ENCODE results near the gene SETSIP. TPM values are rescaled to one million over a fixed set of nuclear protein-coding genes. Genes with fewer than 3 reads are reported as not detected.

SETSIP gene
- total and polyA plus RNA-seq, 2 of the 8 experiments (the other 6 are each of a cell fraction or from before 2014, with no cell fraction given): 0.14 TPM; not detected in 1

DNA sequence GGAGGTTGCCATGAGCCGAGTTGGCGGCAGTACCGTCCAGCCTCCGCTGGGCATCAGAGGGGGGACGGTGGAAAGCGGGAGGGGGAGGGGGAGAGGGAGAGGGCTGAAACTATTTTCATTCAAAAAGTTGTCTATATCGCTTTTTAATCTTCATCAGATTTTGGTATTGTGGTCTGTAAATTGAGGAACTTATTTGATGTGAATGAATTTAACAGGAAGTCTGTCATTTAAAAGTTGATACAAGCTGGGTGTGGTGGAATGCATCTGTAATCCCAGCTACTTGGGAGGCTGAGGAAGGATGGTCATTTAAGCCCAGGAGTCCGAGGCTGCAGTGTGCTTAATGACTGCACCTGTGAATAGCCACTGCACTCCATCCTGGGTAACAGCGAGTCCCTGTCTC, 48.4 kb downstream of the SETSIP start (continued):
- TF ChIP-seq, protein P1, sequence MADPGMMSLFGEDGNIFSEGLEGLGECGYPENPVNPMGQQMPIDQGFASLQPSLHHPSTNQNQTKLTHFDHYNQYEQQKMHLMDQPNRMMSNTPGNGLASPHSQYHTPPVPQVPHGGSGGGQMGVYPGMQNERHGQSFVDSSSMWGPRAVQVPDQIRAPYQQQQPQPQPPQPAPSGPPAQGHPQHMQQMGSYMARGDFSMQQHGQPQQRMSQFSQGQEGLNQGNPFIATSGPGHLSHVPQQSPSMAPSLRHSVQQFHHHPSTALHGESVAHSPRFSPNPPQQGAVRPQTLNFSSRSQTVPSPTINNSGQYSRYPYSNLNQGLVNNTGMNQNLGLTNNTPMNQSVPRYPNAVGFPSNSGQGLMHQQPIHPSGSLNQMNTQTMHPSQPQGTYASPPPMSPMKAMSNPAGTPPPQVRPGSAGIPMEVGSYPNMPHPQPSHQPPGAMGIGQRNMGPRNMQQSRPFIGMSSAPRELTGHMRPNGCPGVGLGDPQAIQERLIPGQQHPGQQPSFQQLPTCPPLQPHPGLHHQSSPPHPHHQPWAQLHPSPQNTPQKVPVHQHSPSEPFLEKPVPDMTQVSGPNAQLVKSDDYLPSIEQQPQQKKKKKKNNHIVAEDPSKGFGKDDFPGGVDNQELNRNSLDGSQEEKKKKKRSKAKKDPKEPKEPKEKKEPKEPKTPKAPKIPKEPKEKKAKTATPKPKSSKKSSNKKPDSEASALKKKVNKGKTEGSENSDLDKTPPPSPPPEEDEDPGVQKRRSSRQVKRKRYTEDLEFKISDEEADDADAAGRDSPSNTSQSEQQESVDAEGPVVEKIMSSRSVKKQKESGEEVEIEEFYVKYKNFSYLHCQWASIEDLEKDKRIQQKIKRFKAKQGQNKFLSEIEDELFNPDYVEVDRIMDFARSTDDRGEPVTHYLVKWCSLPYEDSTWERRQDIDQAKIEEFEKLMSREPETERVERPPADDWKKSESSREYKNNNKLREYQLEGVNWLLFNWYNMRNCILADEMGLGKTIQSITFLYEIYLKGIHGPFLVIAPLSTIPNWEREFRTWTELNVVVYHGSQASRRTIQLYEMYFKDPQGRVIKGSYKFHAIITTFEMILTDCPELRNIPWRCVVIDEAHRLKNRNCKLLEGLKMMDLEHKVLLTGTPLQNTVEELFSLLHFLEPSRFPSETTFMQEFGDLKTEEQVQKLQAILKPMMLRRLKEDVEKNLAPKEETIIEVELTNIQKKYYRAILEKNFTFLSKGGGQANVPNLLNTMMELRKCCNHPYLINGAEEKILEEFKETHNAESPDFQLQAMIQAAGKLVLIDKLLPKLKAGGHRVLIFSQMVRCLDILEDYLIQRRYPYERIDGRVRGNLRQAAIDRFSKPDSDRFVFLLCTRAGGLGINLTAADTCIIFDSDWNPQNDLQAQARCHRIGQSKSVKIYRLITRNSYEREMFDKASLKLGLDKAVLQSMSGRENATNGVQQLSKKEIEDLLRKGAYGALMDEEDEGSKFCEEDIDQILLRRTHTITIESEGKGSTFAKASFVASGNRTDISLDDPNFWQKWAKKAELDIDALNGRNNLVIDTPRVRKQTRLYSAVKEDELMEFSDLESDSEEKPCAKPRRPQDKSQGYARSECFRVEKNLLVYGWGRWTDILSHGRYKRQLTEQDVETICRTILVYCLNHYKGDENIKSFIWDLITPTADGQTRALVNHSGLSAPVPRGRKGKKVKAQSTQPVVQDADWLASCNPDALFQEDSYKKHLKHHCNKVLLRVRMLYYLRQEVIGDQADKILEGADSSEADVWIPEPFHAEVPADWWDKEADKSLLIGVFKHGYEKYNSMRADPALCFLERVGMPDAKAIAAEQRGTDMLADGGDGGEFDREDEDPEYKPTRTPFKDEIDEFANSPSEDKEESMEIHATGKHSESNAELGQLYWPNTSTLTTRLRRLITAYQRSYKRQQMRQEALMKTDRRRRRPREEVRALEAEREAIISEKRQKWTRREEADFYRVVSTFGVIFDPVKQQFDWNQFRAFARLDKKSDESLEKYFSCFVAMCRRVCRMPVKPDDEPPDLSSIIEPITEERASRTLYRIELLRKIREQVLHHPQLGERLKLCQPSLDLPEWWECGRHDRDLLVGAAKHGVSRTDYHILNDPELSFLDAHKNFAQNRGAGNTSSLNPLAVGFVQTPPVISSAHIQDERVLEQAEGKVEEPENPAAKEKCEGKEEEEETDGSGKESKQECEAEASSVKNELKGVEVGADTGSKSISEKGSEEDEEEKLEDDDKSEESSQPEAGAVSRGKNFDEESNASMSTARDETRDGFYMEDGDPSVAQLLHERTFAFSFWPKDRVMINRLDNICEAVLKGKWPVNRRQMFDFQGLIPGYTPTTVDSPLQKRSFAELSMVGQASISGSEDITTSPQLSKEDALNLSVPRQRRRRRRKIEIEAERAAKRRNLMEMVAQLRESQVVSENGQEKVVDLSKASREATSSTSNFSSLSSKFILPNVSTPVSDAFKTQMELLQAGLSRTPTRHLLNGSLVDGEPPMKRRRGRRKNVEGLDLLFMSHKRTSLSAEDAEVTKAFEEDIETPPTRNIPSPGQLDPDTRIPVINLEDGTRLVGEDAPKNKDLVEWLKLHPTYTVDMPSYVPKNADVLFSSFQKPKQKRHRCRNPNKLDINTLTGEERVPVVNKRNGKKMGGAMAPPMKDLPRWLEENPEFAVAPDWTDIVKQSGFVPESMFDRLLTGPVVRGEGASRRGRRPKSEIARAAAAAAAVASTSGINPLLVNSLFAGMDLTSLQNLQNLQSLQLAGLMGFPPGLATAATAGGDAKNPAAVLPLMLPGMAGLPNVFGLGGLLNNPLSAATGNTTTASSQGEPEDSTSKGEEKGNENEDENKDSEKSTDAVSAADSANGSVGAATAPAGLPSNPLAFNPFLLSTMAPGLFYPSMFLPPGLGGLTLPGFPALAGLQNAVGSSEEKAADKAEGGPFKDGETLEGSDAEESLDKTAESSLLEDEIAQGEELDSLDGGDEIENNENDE (IDR thresholded peaks at IDR 0.05; ENCODE audit: insufficient replicate concordance, low read length): no peak
- TF ChIP-seq SIRT6 (IDR thresholded peaks at IDR 0.05; ENCODE audit: low read length): no peak

Measured in H1 (cell line).